OCI-LY7 (cell line): ENCODE measurements around the gene GLRA3.

ENCODE experiments used
- CTCF ChIP-seq: fragments of 200-600 bp; sonication (generic); conservative IDR thresholded peaks from 2 replicates; pipeline ENCODE4 v1.5.1; 2014; ENCODE audit warnings: mild to moderate bottlenecking, antibody characterized with exemption, low read length, moderate library complexity, mixed read lengths
- EZH2phosphoT487 ChIP-seq: fragments of 200-600 bp; sonication (generic); IDR thresholded peaks from 2 replicates; pipeline ENCODE4 v1.6.1; 2018; ENCODE audit warnings: low read depth, borderline replicate concordance, mild to moderate bottlenecking, mixed run types, antibody characterized with exemption, low read length, moderate library complexity, mixed read lengths

GRCh38 chr4:174835536-174835935, 6.5 kb upstream of the GLRA3 start:
- TF ChIP-seq CTCF (no peak), EZH2phosphoT487 (no peak)
